ENCODE data around the gene DDX23. TPM values are rescaled to one million over a fixed set of nuclear protein-coding genes. Genes with fewer than 3 reads are reported as not detected.
"Not testable (repeated sequence)": the region's sequence is repeated elsewhere in the genome, so short reads cannot be mapped to it uniquely, and the experiment has no call there.

Gene DDX23
- total RNA-seq, 5 donors from 2014 or later (not counting 1 experiment from before 2014, with no cell fraction given): 86.8 to 158 (median 144) TPM

GRCh38 chr12:48866052-48866711 is 14.2 kb upstream of the DDX23 start:
- Histone ChIP-seq H3K9me3 (no peaks in the 10 kb centered on the region), H3K36me3 (ENCODE audit: control insufficient read depth in 2 of 2, extremely low read depth in 1 of 2, insufficient read depth in 1 of 2, low read length in 1 of 2) (no peaks in the 10 kb centered on the region), H3K4me1 (ENCODE audit: control insufficient read depth in 1 of 2, extremely low read depth in 1 of 2, insufficient read depth in 2 of 2, low read length in 2 of 2) (peaks cover 2 to 23% of the 10 kb centered on the region in 2 experiments), H3K27ac (ENCODE audit: low read length) (peak overlapping the region; percentile 20), H3K4me3 (ENCODE audit: control insufficient read depth in 1 of 2, extremely low read depth in 1 of 2, low read length in 1 of 2) (peak overlapping the region; percentile 58 to 77), H3K27me3 (replicated peaks in 1 of 2; ENCODE audit: control insufficient read depth in 2 of 2, extremely low read depth in 1 of 2, insufficient read depth in 2 of 2, low read length in 1 of 2) (peaks cover 0 to 32% of the 10 kb centered on the region in 2 experiments)
- no peak for DNase-seq
- H3K27me3 Mint-ChIP-seq: peaks cover 13 to 30% of the 10 kb centered on the region in 2 donors
- peaks cover 4% of the 10 kb centered on the region for H3K36me3 Mint-ChIP-seq
- peak in 3 of 4 experiments; percentile 40 to 45 (median 41) for ATAC-seq (replicated peaks in 1 of 4)
- peak overlapping the region; percentile 87 to 89 (median 88) for H3K4me3 Mint-ChIP-seq
- POLR2A ChIA-PET: interaction anchor here (0.5 to 1.1 kb wide), 4 partner anchors 13 to 322 kb away, joined by 3 to 9 read pairs (median 3); partner anchors contain the start of gene DDX23 (in 1 of the 2)
- CTCF ChIA-PET: interaction anchor here (0.6 to 2.4 kb wide), 8 partner anchors 10 to 70 kb away, joined by 3 to 28 read pairs (median 4); partner anchors contain the start of genes DDX23 (in 1 of the 2) and FKBP11 (in 1 of the 2)
- peaks cover 25 to 26% (median 25%) of the 10 kb centered on the region in 3 donors for H3K4me1 Mint-ChIP-seq
- no peaks in the 10 kb centered on the region for H3K9me3 Mint-ChIP-seq
- 94% methylated on average over 2 of the region's 6 CpGs for WGBS (ENCODE audit: insufficient coverage)
- H3K27ac Mint-ChIP-seq: peak overlapping the region; percentile 79 to 94

- no peaks in the 10 kb centered on the region for H3K36me3 ChIP-seq (ENCODE audit: control insufficient read depth in 2 of 2, extremely low read depth in 1 of 2, insufficient read depth in 1 of 2, low read length in 1 of 2)
- H3K4me1 Mint-ChIP-seq: peaks cover 25 to 26% (median 25%) of the 10 kb centered on the region in 3 donors
- H3K9me3 ChIP-seq: no peaks in the 10 kb centered on the region
- H3K27ac ChIP-seq (ENCODE audit: low read length): peak within 1 kb of the TSS; percentile 20
- WGBS (ENCODE audit: insufficient coverage): under 1% methylated on average over 25 of the region's 32 CpGs
- H3K4me1 ChIP-seq (ENCODE audit: control insufficient read depth in 1 of 2, extremely low read depth in 1 of 2, insufficient read depth in 2 of 2, low read length in 2 of 2): peaks cover 2 to 23% of the 10 kb centered on the region in 2 experiments
- peak within 1 kb of the TSS; percentile 87 to 89 (median 88) for H3K4me3 Mint-ChIP-seq
- H3K9me3 Mint-ChIP-seq: no peaks in the 10 kb centered on the region
- peak; percentile 59 to 94 (median 82) for DNase-seq
- ChIA-PET POLR2A (interaction anchor here (0.5 to 1.1 kb wide), 8 partner anchors 12 to 758 kb away, joined by 3 to 9 read pairs (median 3); partner anchors contain the start of gene DDX23 (in 1 of the 2)), CTCF (interaction anchor here (0.6 to 2.4 kb wide), 7 partner anchors 13 to 71 kb away, joined by 3 to 28 read pairs (median 4); partner anchors contain the start of genes DDX23 (in 1 of the 2) and FKBP11 (in 1 of the 2))
- ATAC-seq (replicated peaks in 1 of 4): peak; percentile 92 to 97 (median 96)
- H3K36me3 Mint-ChIP-seq: peaks cover 9% of the 10 kb centered on the region
- H3K4me3 ChIP-seq (ENCODE audit: control insufficient read depth in 1 of 2, extremely low read depth in 1 of 2, low read length in 1 of 2): peak within 1 kb of the TSS; percentile 58 to 77
- H3K27me3 ChIP-seq (replicated peaks in 1 of 2; ENCODE audit: control insufficient read depth in 2 of 2, extremely low read depth in 1 of 2, insufficient read depth in 2 of 2, low read length in 1 of 2): peaks cover 0 to 33% of the 10 kb centered on the region in 2 experiments
- peak within 1 kb of the TSS; percentile 84 to 94 for H3K27ac Mint-ChIP-seq
- peaks cover 13 to 30% of the 10 kb centered on the region in 2 donors for H3K27me3 Mint-ChIP-seq
Measured at GRCh38 chr12:48865281-48866051, 13.5 kb upstream of the DDX23 start, which contains the start of gene RND1. Gene RND1 (minus strand): TSS chr12:48865870. CDS start chr12:48865767, 103 bp downstream.

GRCh38 chr12:48863291-48863690 is 11.3 kb upstream of the DDX23 start:
- no peak overlapping the region for H3K27ac ChIP-seq (ENCODE audit: low read length)
- 83% methylated on average over 1 of the region's 4 CpGs for WGBS (ENCODE audit: insufficient coverage)
- Mint-ChIP-seq H3K4me3 (no peak overlapping the region), H3K27ac (no peak overlapping the region), H3K27me3 (peaks cover 13 to 30% of the 10 kb centered on the region in 2 donors), H3K36me3 (peaks cover 9% of the 10 kb centered on the region), H3K4me1 (peaks cover 25 to 26% (median 25%) of the 10 kb centered on the region in 3 donors), H3K9me3 (no peaks in the 10 kb centered on the region)
- ChIA-PET POLR2A (no interaction called here), CTCF (no interaction called here)
- peaks cover 2 to 23% of the 10 kb centered on the region in 2 experiments for H3K4me1 ChIP-seq (ENCODE audit: control insufficient read depth in 1 of 2, extremely low read depth in 1 of 2, insufficient read depth in 2 of 2, low read length in 2 of 2)
- H3K9me3 ChIP-seq: no peaks in the 10 kb centered on the region
- no peaks in the 10 kb centered on the region for H3K36me3 ChIP-seq (ENCODE audit: control insufficient read depth in 2 of 2, extremely low read depth in 1 of 2, insufficient read depth in 1 of 2, low read length in 1 of 2)
- ATAC-seq (replicated peaks in 1 of 4) (no peak), DNase-seq (no peak)
- peaks cover 0 to 33% of the 10 kb centered on the region in 2 experiments for H3K27me3 ChIP-seq (replicated peaks in 1 of 2; ENCODE audit: control insufficient read depth in 2 of 2, extremely low read depth in 1 of 2, insufficient read depth in 2 of 2, low read length in 1 of 2)
- no peak overlapping the region for H3K4me3 ChIP-seq (ENCODE audit: control insufficient read depth in 1 of 2, extremely low read depth in 1 of 2, low read length in 1 of 2)

- Histone ChIP-seq H3K4me1 (ENCODE audit: control insufficient read depth in 1 of 2, extremely low read depth in 1 of 2, insufficient read depth in 2 of 2, low read length in 2 of 2) (peaks cover 2 to 23% of the 10 kb centered on the region in 2 experiments), H3K9me3 (no peaks in the 10 kb centered on the region), H3K27me3 (replicated peaks in 1 of 2; ENCODE audit: control insufficient read depth in 2 of 2, extremely low read depth in 1 of 2, insufficient read depth in 2 of 2, low read length in 1 of 2) (peaks cover 0 to 37% of the 10 kb centered on the region in 2 experiments), H3K36me3 (ENCODE audit: control insufficient read depth in 2 of 2, extremely low read depth in 1 of 2, insufficient read depth in 1 of 2, low read length in 1 of 2) (no peaks in the 10 kb centered on the region), H3K4me3 (ENCODE audit: control insufficient read depth in 1 of 2, extremely low read depth in 1 of 2, low read length in 1 of 2) (no peak overlapping the region), H3K27ac (ENCODE audit: low read length) (no peak overlapping the region)
- Mint-ChIP-seq H3K27ac (no peak overlapping the region), H3K27me3 (peaks cover 13 to 30% of the 10 kb centered on the region in 2 donors), H3K9me3 (no peaks in the 10 kb centered on the region), H3K4me3 (no peak overlapping the region), H3K36me3 (peaks cover 9% of the 10 kb centered on the region), H3K4me1 (peaks cover 25 to 26% (median 25%) of the 10 kb centered on the region in 3 donors)
- POLR2A ChIA-PET: no interaction called here
- DNase-seq: no peak
- no CpG with 5 or more reads among the region's 5 CpGs for WGBS (ENCODE audit: insufficient coverage)
- ATAC-seq (replicated peaks in 1 of 4): no peak
- CTCF ChIA-PET: no interaction called here
Measured at GRCh38 chr12:48862760-48863159, 10.8 kb upstream of the DDX23 start.

GRCh38 chr12:48861111-48861510 is 9.1 kb upstream of the DDX23 start:
- Mint-ChIP-seq H3K27me3 (peaks cover 13 to 30% of the 10 kb centered on the region in 2 donors), H3K4me3 (no peak overlapping the region), H3K36me3 (peaks cover 9% of the 10 kb centered on the region), H3K4me1 (peaks cover 23 to 24% (median 24%) of the 10 kb centered on the region in 3 donors), H3K27ac (no peak overlapping the region), H3K9me3 (no peaks in the 10 kb centered on the region)
- Histone ChIP-seq H3K36me3 (ENCODE audit: control insufficient read depth in 2 of 2, extremely low read depth in 1 of 2, insufficient read depth in 1 of 2, low read length in 1 of 2) (no peaks in the 10 kb centered on the region), H3K4me1 (ENCODE audit: control insufficient read depth in 1 of 2, extremely low read depth in 1 of 2, insufficient read depth in 2 of 2, low read length in 2 of 2) (peaks cover 2 to 21% of the 10 kb centered on the region in 2 experiments), H3K27me3 (replicated peaks in 1 of 2; ENCODE audit: control insufficient read depth in 2 of 2, extremely low read depth in 1 of 2, insufficient read depth in 2 of 2, low read length in 1 of 2) (peaks cover 0 to 37% of the 10 kb centered on the region in 2 experiments), H3K27ac (ENCODE audit: low read length) (no peak overlapping the region), H3K4me3 (ENCODE audit: control insufficient read depth in 1 of 2, extremely low read depth in 1 of 2, low read length in 1 of 2) (no peak overlapping the region), H3K9me3 (no peaks in the 10 kb centered on the region)
- ChIA-PET CTCF (no interaction called here), POLR2A (no interaction called here)
- ATAC-seq (replicated peaks in 1 of 4) (no peak), DNase-seq (no peak)
- WGBS (ENCODE audit: insufficient coverage): 31% methylated on average over 2 of the region's 2 CpGs

GRCh38 chr12:48860236-48860635 is 8.3 kb upstream of the DDX23 start:
- H3K9me3 ChIP-seq; ATAC-seq (replicated peaks in 1 of 4); DNase-seq; H3K27ac ChIP-seq (ENCODE audit: low read length); H3K9me3 Mint-ChIP-seq; H3K36me3 ChIP-seq (ENCODE audit: control insufficient read depth in 2 of 2, extremely low read depth in 1 of 2, insufficient read depth in 1 of 2, low read length in 1 of 2); H3K36me3 Mint-ChIP-seq; H3K4me3 ChIP-seq (ENCODE audit: control insufficient read depth in 1 of 2, extremely low read depth in 1 of 2, low read length in 1 of 2); H3K27ac Mint-ChIP-seq; H3K4me3 Mint-ChIP-seq: not testable (repeated sequence)
- Histone ChIP-seq H3K27me3 (replicated peaks in 1 of 2; ENCODE audit: control insufficient read depth in 2 of 2, extremely low read depth in 1 of 2, insufficient read depth in 2 of 2, low read length in 1 of 2) (peaks cover 0 to 37% of the 10 kb centered on the region in 2 experiments), H3K4me1 (ENCODE audit: control insufficient read depth in 1 of 2, extremely low read depth in 1 of 2, insufficient read depth in 2 of 2, low read length in 2 of 2) (peaks cover 2 to 12% of the 10 kb centered on the region in 2 experiments)
- POLR2A ChIA-PET: interaction anchor here in 1 of 2 donors (0.6 kb wide), 2 partner anchors 163 to 198 kb away, joined by 4 read pairs; no protein-coding TSS in a partner anchor
- peaks cover 15 to 16% (median 16%) of the 10 kb centered on the region in 3 donors for H3K4me1 Mint-ChIP-seq
- 84% methylated on average over 4 of the region's 5 CpGs for WGBS (ENCODE audit: insufficient coverage)
- CTCF ChIA-PET: interaction anchor here (0.6 to 1.0 kb wide), 7 partner anchors 31 to 1129 kb away, joined by 3 to 11 read pairs (median 5); no protein-coding TSS in a partner anchor
- H3K27me3 Mint-ChIP-seq: peaks cover 13 to 30% of the 10 kb centered on the region in 2 donors

Measured in T-cell (primary cell).